ENCODE results near the gene CEP89.

Gene CEP89

GRCh38 chr19:32866564-32867265 is 105.0 kb downstream of the CEP89 start:
- Histone ChIP-seq H3F3A (ENCODE audit: insufficient read depth, low read length) (no peaks in the 10 kb centered on the region), H3K27me3 (replicated peaks; ENCODE audit: insufficient read depth, low read length) (no peaks in the 10 kb centered on the region), H3K4me3 (ENCODE audit: low read length) (no peak overlapping the region), H3K27ac (ENCODE audit: low read length) (no peak overlapping the region), H3K4me1 (ENCODE audit: low read length) (no peaks in the 10 kb centered on the region), H3K36me3 (replicated peaks; ENCODE audit: insufficient read depth, low read length) (no peaks in the 10 kb centered on the region), H4K20me1 (ENCODE audit: insufficient read depth, low read length) (no peaks in the 10 kb centered on the region), H3K4me2 (ENCODE audit: low read depth, low read length) (no peak overlapping the region), H3K9me3 (replicated peaks; ENCODE audit: insufficient read depth, low read length) (no peaks in the 10 kb centered on the region), H3K9ac (ENCODE audit: low read length) (no peak overlapping the region), H3K79me2 (ENCODE audit: low read length) (no peaks in the 10 kb centered on the region), H3K9me2 (replicated peaks; ENCODE audit: insufficient read depth, low read length) (no peaks in the 10 kb centered on the region), H2AFZ (ENCODE audit: low read length) (no peak overlapping the region)
- DNase-seq: no peak
- TF ChIP-seq EZH2 (optimal IDR thresholded peaks at IDR 0.05; ENCODE audit: low read depth, low read length) (no peak), CTCF (IDR thresholded peaks at IDR 0.05; ENCODE audit: low read length) (no peak), EZH2phosphoT487 (IDR thresholded peaks at IDR 0.05; ENCODE audit: low read length) (no peak)

- H3K9me2 ChIP-seq (replicated peaks; ENCODE audit: insufficient read depth, low read length): no peaks in the 10 kb centered on the region
- H3K4me2 ChIP-seq (ENCODE audit: low read depth, low read length): no peak overlapping the region
- no peaks in the 10 kb centered on the region for H4K20me1 ChIP-seq (ENCODE audit: insufficient read depth, low read length)
- TF ChIP-seq CTCF (IDR thresholded peaks at IDR 0.05; ENCODE audit: low read length) (no peak), EZH2phosphoT487 (IDR thresholded peaks at IDR 0.05; ENCODE audit: low read length) (no peak), EZH2 (optimal IDR thresholded peaks at IDR 0.05; ENCODE audit: low read depth, low read length) (no peak)
- no peaks in the 10 kb centered on the region for H3F3A ChIP-seq (ENCODE audit: insufficient read depth, low read length)
- no peaks in the 10 kb centered on the region for H3K9me3 ChIP-seq (replicated peaks; ENCODE audit: insufficient read depth, low read length)
- H3K27me3 ChIP-seq (replicated peaks; ENCODE audit: insufficient read depth, low read length): no peaks in the 10 kb centered on the region
- no peak overlapping the region for H3K4me3 ChIP-seq (ENCODE audit: low read length)
- no peaks in the 10 kb centered on the region for H3K79me2 ChIP-seq (ENCODE audit: low read length)
- H2AFZ ChIP-seq (ENCODE audit: low read length): no peak overlapping the region
- no peak overlapping the region for H3K9ac ChIP-seq (ENCODE audit: low read length)
- no peaks in the 10 kb centered on the region for H3K4me1 ChIP-seq (ENCODE audit: low read length)
- H3K27ac ChIP-seq (ENCODE audit: low read length): no peak overlapping the region
- DNase-seq: no peak
- no peaks in the 10 kb centered on the region for H3K36me3 ChIP-seq (replicated peaks; ENCODE audit: insufficient read depth, low read length)
These were observed 105.7 kb downstream of the CEP89 start for GRCh38 chr19:32866061-32866460.

- no peak overlapping the region for H3K9ac ChIP-seq (ENCODE audit: low read length)
- no peak for DNase-seq
- no peaks in the 10 kb centered on the region for H3K27me3 ChIP-seq (replicated peaks; ENCODE audit: insufficient read depth, low read length)
- no peak overlapping the region for H3K4me2 ChIP-seq (ENCODE audit: low read depth, low read length)
- no peaks in the 10 kb centered on the region for H3K79me2 ChIP-seq (ENCODE audit: low read length)
- TF ChIP-seq EZH2phosphoT487 (IDR thresholded peaks at IDR 0.05; ENCODE audit: low read length) (no peak), CTCF (IDR thresholded peaks at IDR 0.05; ENCODE audit: low read length) (no peak)
- no peak overlapping the region for H3K27ac ChIP-seq (ENCODE audit: low read length)
- no peaks in the 10 kb centered on the region for H3K4me1 ChIP-seq (ENCODE audit: low read length)
- H2AFZ ChIP-seq (ENCODE audit: low read length): no peak overlapping the region
- no peaks in the 10 kb centered on the region for H3K36me3 ChIP-seq (replicated peaks; ENCODE audit: insufficient read depth, low read length)
- H3K9me2 ChIP-seq (replicated peaks; ENCODE audit: insufficient read depth, low read length): no peaks in the 10 kb centered on the region
- no peak overlapping the region for H3K4me3 ChIP-seq (ENCODE audit: low read length)
- no peaks in the 10 kb centered on the region for H3F3A ChIP-seq (ENCODE audit: insufficient read depth, low read length)
- H3K9me3 ChIP-seq (replicated peaks; ENCODE audit: insufficient read depth, low read length): no peaks in the 10 kb centered on the region
- H4K20me1 ChIP-seq (ENCODE audit: insufficient read depth, low read length): no peaks in the 10 kb centered on the region
These were observed 106.4 kb downstream of the CEP89 start for GRCh38 chr19:32865326-32865725.
